ENCODE results near the gene KIAA1671. TPM values are rescaled to one million over a fixed set of nuclear protein-coding genes. Genes with fewer than 3 reads are reported as not detected.

KIAA1671 gene
- total and polyA plus RNA-seq, 2 of the 13 experiments (the other 11 are each of a cell fraction or from before 2014, with no cell fraction given): 13.5 to 13.6 TPM

- TF ChIP-seq LCORL (IDR thresholded peaks at IDR 0.05): no peak
- no peak for TF ChIP-seq LCORL (CRISPR knock-in tag; IDR thresholded peaks at IDR 0.05)
- TF ChIP-seq U2AF1 (optimal IDR thresholded peaks at IDR 0.05; ENCODE audit: low read depth, low read length): no peak
- TF ChIP-seq AKNA (CRISPR knock-in tag; IDR thresholded peaks at IDR 0.05; ENCODE audit: borderline replicate concordance): no peak
- no peak for TF ChIP-seq TRIM24 (CRISPR knock-in tag; IDR thresholded peaks at IDR 0.05)
- no peak for TF ChIP-seq SRF (IDR thresholded peaks at IDR 0.05; ENCODE audit: low read depth, low read length)
- TF ChIP-seq SIX1 (CRISPR knock-in tag; IDR thresholded peaks at IDR 0.05; ENCODE audit: borderline replicate concordance): no peak
- no peak for TF ChIP-seq ZNF20 (CRISPR knock-in tag; IDR thresholded peaks at IDR 0.05)
- TF ChIP-seq ZBTB26 (CRISPR knock-in tag; IDR thresholded peaks at IDR 0.05; ENCODE audit: borderline replicate concordance): no peak
- TF ChIP-seq ZNF235 (CRISPR knock-in tag; IDR thresholded peaks at IDR 0.05; ENCODE audit: borderline replicate concordance): no peak
- TF ChIP-seq ISL2 (CRISPR knock-in tag; IDR thresholded peaks at IDR 0.05): no peak
These were observed 28.6 kb downstream of the KIAA1671 start (continued) for GRCh38 chr22:24981066-24981465.
